MM.1S (cell line): ENCODE measurements around the gene NDUFB10.

Source experiments
- EZH2 ChIP-seq: fragments of 300-600 bp; sonication (generic); optimal IDR thresholded peaks from 2 replicates; pipeline ENCODE3; 2017; ENCODE audit warnings: low read depth, mild to moderate bottlenecking, antibody characterized with exemption, low read length, mixed read lengths
- TF ChIP-seq, protein P1 (sequence below): fragments of 300-600 bp; sonication (generic); IDR thresholded peaks from 2 replicates; pipeline ENCODE4 v1.5.1; 2016; ENCODE audit warnings: antibody characterized with exemption, low read length, mixed read lengths

DNA sequence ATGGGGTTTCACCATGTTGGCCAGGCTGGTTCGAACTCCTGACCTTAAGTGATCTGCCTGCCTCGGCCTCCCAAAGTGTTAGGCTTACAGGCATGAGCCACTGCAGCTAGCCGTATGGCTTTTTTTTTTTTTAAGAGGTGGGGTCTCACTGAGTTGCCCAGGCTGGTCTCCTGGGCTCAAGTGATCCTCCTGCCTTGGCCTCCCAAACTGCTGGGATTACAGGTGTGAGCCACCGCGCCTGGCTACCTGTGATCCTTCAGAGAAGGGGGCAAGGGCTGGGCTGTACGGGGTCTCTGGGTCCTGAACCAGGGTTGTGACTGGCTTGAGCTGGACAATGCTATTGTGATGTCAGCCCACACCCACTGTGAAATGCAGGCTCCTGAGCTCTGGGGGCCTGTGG, 7.1 kb downstream of the NDUFB10 start, which contains the start of gene RNF151:
- TF ChIP-seq, protein P1, sequence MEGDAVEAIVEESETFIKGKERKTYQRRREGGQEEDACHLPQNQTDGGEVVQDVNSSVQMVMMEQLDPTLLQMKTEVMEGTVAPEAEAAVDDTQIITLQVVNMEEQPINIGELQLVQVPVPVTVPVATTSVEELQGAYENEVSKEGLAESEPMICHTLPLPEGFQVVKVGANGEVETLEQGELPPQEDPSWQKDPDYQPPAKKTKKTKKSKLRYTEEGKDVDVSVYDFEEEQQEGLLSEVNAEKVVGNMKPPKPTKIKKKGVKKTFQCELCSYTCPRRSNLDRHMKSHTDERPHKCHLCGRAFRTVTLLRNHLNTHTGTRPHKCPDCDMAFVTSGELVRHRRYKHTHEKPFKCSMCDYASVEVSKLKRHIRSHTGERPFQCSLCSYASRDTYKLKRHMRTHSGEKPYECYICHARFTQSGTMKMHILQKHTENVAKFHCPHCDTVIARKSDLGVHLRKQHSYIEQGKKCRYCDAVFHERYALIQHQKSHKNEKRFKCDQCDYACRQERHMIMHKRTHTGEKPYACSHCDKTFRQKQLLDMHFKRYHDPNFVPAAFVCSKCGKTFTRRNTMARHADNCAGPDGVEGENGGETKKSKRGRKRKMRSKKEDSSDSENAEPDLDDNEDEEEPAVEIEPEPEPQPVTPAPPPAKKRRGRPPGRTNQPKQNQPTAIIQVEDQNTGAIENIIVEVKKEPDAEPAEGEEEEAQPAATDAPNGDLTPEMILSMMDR: no peak
- no peak for TF ChIP-seq EZH2
